ENCODE results near the gene PCSK4. TPM values are rescaled to one million over a fixed set of nuclear protein-coding genes. Genes with fewer than 3 reads are reported as not detected.
A peak's percentile ranks its signal among the peaks of the same experiment; 100 is the strongest.

Gene PCSK4
- total and polyA plus RNA-seq, 9 of the 15 experiments (the other 6 are each of a cell fraction or from before 2014, with no cell fraction given): 0.01 to 9.1 (median 2.1) TPM; not detected in 1

GRCh38 chr19:1482361-1483130, 7.6 kb downstream of the PCSK4 start:
- Histone ChIP-seq H3K4me2 (ENCODE audit: insufficient read depth, low read length) (no peak overlapping the region), H3K9me1 (ENCODE audit: control insufficient read depth, insufficient read depth, low read length) (no peaks in the 10 kb centered on the region), H3K9ac (ENCODE audit: insufficient read depth in 1 of 2, low read depth in 2 of 2, low read length in 2 of 2) (peak overlapping the region in 1 of 2 experiments; percentile 10; a peak in 1 of 4 replicates), H3K4me1 (replicated peaks in 1 of 2; ENCODE audit: control insufficient read depth in 2 of 2, insufficient read depth in 2 of 2, low read length in 2 of 2) (peaks cover 2 to 63% of the 10 kb centered on the region in 2 experiments; a peak in 3 of 5 replicates), H3K4me3 (no peak overlapping the region), H3K27ac (ENCODE audit: extremely low read depth, low read depth, low read length) (no peak overlapping the region), H2AFZ (ENCODE audit: low read depth, low read length) (no peak overlapping the region), H3K9me3 (replicated peaks; ENCODE audit: control insufficient read depth, insufficient read depth, low read depth, low read length) (no peaks in the 10 kb centered on the region), H3K36me3 (ENCODE audit: control insufficient read depth, insufficient read depth, low read length) (peaks cover under 1% of the 10 kb centered on the region; the same call in 1 of the 3 replicates), H3K27me3 (ENCODE audit: control insufficient read depth in 2 of 2, insufficient read depth in 2 of 2, low read length in 2 of 2) (no peaks in the 10 kb centered on the region), H3K79me2 (ENCODE audit: control insufficient read depth, insufficient read depth, low read length) (peaks cover 15% of the 10 kb centered on the region), H4K20me1 (replicated peaks; ENCODE audit: control insufficient read depth, insufficient read depth, low read length) (no peaks in the 10 kb centered on the region)
- ATAC-seq (no peak), DNase-seq (ENCODE audit: extremely low read depth in 1 of 4, low spot score in 3 of 4) (peak in 3 of 4 experiments; percentile 52 to 59 (median 57)), FAIRE-seq (no peak)
- WGBS (ENCODE audit: insufficient coverage, low coverage, missing lambda C conversion rate): 67% methylated on average over 25 of the region's 37 CpGs
- ChIA-PET POLR2A (interaction anchor here (1.0 kb wide), 1 partner anchor 8 kb away, joined by 4 read pairs; the partner anchor contains the start of gene REEP6), CTCF (ENCODE audit: low intra/inter-chr PET ratio) (no interaction called here)
- no TSS peak for BruUV-seq (replicated peaks)
- in situ Hi-C loops (cut with MboI) (no loop called here), intact Hi-C loops (cut with micrococcal nuclease) (no loop called here)
- TF ChIP-seq ETV5 (CRISPR knock-in tag; IDR thresholded peaks at IDR 0.05; ENCODE audit: low read depth): no peak
- no peak for TF ChIP-seq RBM15 (IDR thresholded peaks at IDR 0.05; ENCODE audit: insufficient read depth, low read length)
- TF ChIP-seq FOXM1 (IDR thresholded peaks at IDR 0.05; ENCODE audit: low read depth): no peak
- 0 out of 2 replicates have a peak, but pooled peaks have one; percentile 22 for TF ChIP-seq FOXM1 (CRISPR knock-in tag; IDR thresholded peaks at IDR 0.05; ENCODE audit: low read depth)
- 0 out of 6 replicates have a peak, but pooled peaks of 1 of the 3 experiments have one; percentile 5 for TF ChIP-seq CTCF (IDR thresholded peaks at IDR 0.05 in 2 of 3, conservative IDR thresholded peaks at IDR 0.05 in 1 of 3; ENCODE audit: insufficient read depth in 2 of 3, low read depth in 1 of 3, low read length in 3 of 3)
- peak; percentile 34; the same call in 1 of the 2 replicates for TF ChIP-seq ZBTB7A (IDR thresholded peaks at IDR 0.05; ENCODE audit: borderline replicate concordance, control insufficient read depth, low read depth, low read length)
- TF ChIP-seq HDAC1 (IDR thresholded peaks at IDR 0.05): peak; percentile 59 to 77; a peak in 3 of 4 replicates
- TF ChIP-seq PKNOX1 (IDR thresholded peaks at IDR 0.05): peak; percentile 11; the same call in 1 of the 2 replicates
- TF ChIP-seq FOXA3 (CRISPR knock-in tag; conservative IDR thresholded peaks at IDR 0.05 in 1 of 2, IDR thresholded peaks at IDR 0.05 in 1 of 2): no peak
- TF ChIP-seq CBX1 (IDR thresholded peaks at IDR 0.05; ENCODE audit: low read depth): 0 out of 2 replicates have a peak, but pooled peaks have one; percentile 48
- TF ChIP-seq NR2F6 (CRISPR knock-in tag; IDR thresholded peaks at IDR 0.05): no peak
- no peak for TF ChIP-seq GTF2F1 (IDR thresholded peaks at IDR 0.05; ENCODE audit: low read depth, low read length)
- TF ChIP-seq SMARCA5 (IDR thresholded peaks at IDR 0.05): peak; percentile 42; the same call in 1 of the 2 replicates
- TF ChIP-seq ZKSCAN1 (IDR thresholded peaks at IDR 0.05; ENCODE audit: low read depth, low read length): peak; percentile 100
- no peak for TF ChIP-seq TRIM25 (IDR thresholded peaks at IDR 0.05; ENCODE audit: borderline replicate concordance)
- no peak for TF ChIP-seq ZNF253 (CRISPR knock-in tag; conservative IDR thresholded peaks at IDR 0.05)
